CD4-positive, alpha-beta memory T cell (primary cell): Measurements from ENCODE around the gene TSEN2. TPM values are rescaled to one million over a fixed set of nuclear protein-coding genes. Genes with fewer than 3 reads are reported as not detected.
A peak's percentile ranks its signal among the peaks of the same experiment; 100 is the strongest.

Experiments used
- CTCF ChIA-PET: fragments of 350-600 bp; sonication (Branson Sonifier 250); formaldehyde crosslinking; loops from one replicate; lab custom pipeline; 2021; ENCODE audit warnings: inconsistent platforms; ENCODE audit not compliant: partially characterized antibody; lab: Charles Lee
- POLR2A ChIA-PET: fragments of 350-600 bp; sonication (Branson Sonifier 250); formaldehyde crosslinking; loops from one replicate; lab custom pipeline; 2021; ENCODE audit not compliant: partially characterized antibody; lab: Charles Lee
- DNase-seq, 5 donors: peaks; one replicate each; pipeline versions ENCODE4 v3.0.0 to v3.0.0-alpha.2; 2020 to 2022; ENCODE audit warnings: mixed read lengths in 1 of 5
- H3K27ac ChIP-seq: one replicate; pipeline ENCODE4 v1.7.0; 2013; ENCODE audit warnings: low read depth, low read length
- H3K27me3 ChIP-seq: 2 replicates; pipeline ENCODE4 v1.7.0; 2013; ENCODE audit warnings: mild to moderate bottlenecking, low read length, moderate library complexity; ENCODE audit not compliant: insufficient read depth
- H3K36me3 ChIP-seq: 2 replicates; pipeline ENCODE4 v1.7.0; 2013; ENCODE audit warnings: mild to moderate bottlenecking, low read length, moderate library complexity; ENCODE audit not compliant: insufficient read depth
- H3K4me1 ChIP-seq: 2 replicates; pipeline ENCODE4 v1.7.0; 2013; ENCODE audit warnings: mild to moderate bottlenecking, low read length, moderate library complexity; ENCODE audit not compliant: insufficient read depth
- H3K4me3 ChIP-seq, 2 donors: one replicate each; pipeline ENCODE4 v1.7.0; 2013; ENCODE audit warnings: low read length in 2 of 2, mild to moderate bottlenecking in 1 of 2
- H3K9me3 ChIP-seq, 2 donors: one replicate each; pipeline ENCODE4 v1.7.0; 2013; ENCODE audit warnings: low read length in 2 of 2, control low read depth in 1 of 2; ENCODE audit not compliant: control insufficient read depth in 1 of 2
- H3K27ac Mint-ChIP-seq, 7 donors: one replicate each; pipeline ENCODE4 v1.8.0; 2020 to 2021; ENCODE audit warnings: mixed read lengths in 7 of 7, mild to moderate bottlenecking in 6 of 7, inconsistent platforms in 3 of 7, moderate library complexity in 3 of 7
- H3K27me3 Mint-ChIP-seq, 2 donors: one replicate each; pipeline ENCODE4 v1.8.0; 2020 to 2021; ENCODE audit warnings: mixed read lengths in 2 of 2
- H3K36me3 Mint-ChIP-seq, 2 donors: one replicate each; pipeline ENCODE4 v1.8.0; 2020 to 2021; ENCODE audit warnings: mixed read lengths in 2 of 2, inconsistent platforms in 1 of 2, mild to moderate bottlenecking in 1 of 2
- H3K4me1 Mint-ChIP-seq, 4 donors: one replicate each; pipeline ENCODE4 v1.8.0; 2020 to 2021; ENCODE audit warnings: mixed read lengths in 4 of 4, mild to moderate bottlenecking in 1 of 4
- H3K4me3 Mint-ChIP-seq, 8 donors: one replicate each; pipeline ENCODE4 v1.8.0; 2020 to 2021; ENCODE audit warnings: mixed read lengths in 8 of 8, mild to moderate bottlenecking in 7 of 8, moderate library complexity in 6 of 8, inconsistent platforms in 3 of 8
- H3K9me3 Mint-ChIP-seq, 8 donors: one replicate each; pipeline ENCODE4 v1.8.0; 2020 to 2021; ENCODE audit warnings: mixed read lengths in 8 of 8, mild to moderate bottlenecking in 5 of 8, inconsistent platforms in 3 of 8, moderate library complexity in 1 of 8
- intact Hi-C: fragments of 100-400 bp; cut with micrococcal nuclease; formaldehyde crosslinking; loops from one replicate; pipeline ENCODE4 v1.15.1; 2023
- polyA plus RNA-seq, 2 donors: library from polyadenylated mRNA; unstranded; fragments of 300-500 nt; fragmentation: Illumina TruSeq; gene quantifications; one replicate each; pipeline ENCODE4 v1.2.3, GENCODE V29; 2021
- total RNA-seq, 2 experiments: library from RNA; stranded (reverse); gene quantifications; one replicate each; pipeline ENCODE4 v1.2.3, GENCODE V29; 2021

Gene TSEN2
- total and polyA plus RNA-seq, 4 experiments from 2014 or later = 11.2 to 19.6 (median 16.2) TPM

DNA sequence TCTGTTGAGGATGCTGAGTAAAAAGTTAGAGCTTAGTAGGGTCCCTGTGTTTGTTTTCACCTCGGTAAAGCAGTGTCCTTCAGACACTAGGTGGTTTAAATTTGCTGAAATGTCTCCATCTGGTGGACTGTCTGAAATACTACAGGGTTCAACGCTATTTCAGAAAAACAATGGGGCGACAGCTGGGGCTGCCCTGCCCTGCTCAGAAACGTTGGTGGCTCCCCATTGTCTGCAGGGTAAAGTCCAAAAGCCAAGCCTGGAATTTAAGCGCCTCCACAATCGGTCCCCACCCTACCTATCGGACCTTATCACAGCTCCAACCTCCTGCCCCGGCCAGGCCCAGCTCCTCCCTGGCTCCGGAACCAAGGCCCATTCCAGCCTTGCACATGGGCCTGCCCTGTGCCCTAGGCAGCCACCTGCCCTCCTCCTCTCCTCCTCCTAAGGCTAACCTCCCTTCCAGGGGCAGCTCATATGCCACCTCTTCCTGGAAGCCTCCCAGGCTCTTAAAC is 4.3 kb upstream of the TSEN2 start:
- ChIA-PET CTCF (interaction anchor here (0.7 to 4.3 kb wide), 37 partner anchors 8 to 1101 kb away, joined by 3 to 70 read pairs (median 4); partner anchors contain the start of genes RPL32 and TAMM41), POLR2A (interaction anchor here (0.9 to 1.0 kb wide), 2 partner anchors 124 to 345 kb away, joined by 3 read pairs; no protein-coding TSS in a partner anchor)
- Histone ChIP-seq H3K4me1 (peaks cover 20% of the 10 kb centered on the region), H3K36me3 (no peaks in the 10 kb centered on the region), H3K27ac (no peak overlapping the region), H3K27me3 (no peaks in the 10 kb centered on the region), H3K4me3 (no peak overlapping the region), H3K9me3 (no peaks in the 10 kb centered on the region)
- Mint-ChIP-seq H3K36me3 (peaks cover 0 to 5% of the 10 kb centered on the region in 2 donors), H3K9me3 (no peaks in the 10 kb centered on the region), H3K4me1 (peaks cover 10 to 24% (median 18%) of the 10 kb centered on the region in 4 donors), H3K27ac (peak overlapping the region in 1 of 7 donors; percentile 13), H3K27me3 (no peaks in the 10 kb centered on the region), H3K4me3 (no peak overlapping the region)
- intact Hi-C loops = loop anchor here (5.0 kb wide), 2 partner anchors 763 to 838 kb away; partner anchors contain the start of gene VGLL4
- DNase-seq = peak in 4 of 5 donors; percentile 45 to 51 (median 50)

GRCh38 chr3:12483410-12483809 is 870 bp upstream of the TSEN2 start:
- H3K9me3 ChIP-seq = no peaks in the 10 kb centered on the region
- no peaks in the 10 kb centered on the region for H3K27me3 Mint-ChIP-seq
- intact Hi-C loops = loop anchor here (5.0 kb wide), 2 partner anchors 766 to 841 kb away; partner anchors contain the start of gene VGLL4

GRCh38 chr3:12483872-12484197 is 445 bp upstream of the TSEN2 start:
- CTCF ChIA-PET = interaction anchor here (0.6 to 3.0 kb wide), 7 partner anchors 10 to 349 kb away, joined by 3 to 16 read pairs (median 3); no protein-coding TSS in a partner anchor
- Mint-ChIP-seq H3K27me3 (no peaks in the 10 kb centered on the region), H3K9me3 (no peaks in the 10 kb centered on the region), H3K27ac (peak overlapping the region; percentile 96 to 99 (median 97)), H3K4me3 (peak overlapping the region; percentile 90 to 98 (median 96)), H3K4me1 (peaks cover 19 to 43% (median 33%) of the 10 kb centered on the region in 4 donors), H3K36me3 (peaks cover 3 to 7% of the 10 kb centered on the region in 2 donors)
- Histone ChIP-seq H3K27ac (peak overlapping the region; percentile 81), H3K36me3 (no peaks in the 10 kb centered on the region), H3K9me3 (no peaks in the 10 kb centered on the region), H3K4me3 (peak overlapping the region; percentile 27 to 78), H3K4me1 (peaks cover 28% of the 10 kb centered on the region), H3K27me3 (no peaks in the 10 kb centered on the region)
- intact Hi-C loops = loop anchor here (1.0 to 5.0 kb wide), 7 partner anchors 73 to 842 kb away; partner anchors contain the start of genes MKRN2, RAF1, RPL32 and TAMM41
- POLR2A ChIA-PET = interaction anchor here (0.8 to 3.3 kb wide), 11 partner anchors 11 to 1212 kb away, joined by 3 to 29 read pairs (median 5); partner anchors contain the start of genes ATG7, MKRN2, RAF1 and RPL32
- DNase-seq = no peak

More at GRCh38 chr3:12483410-12483809, 870 bp upstream of the TSEN2 start:
- Histone ChIP-seq H3K4me1 (peaks cover 28% of the 10 kb centered on the region), H3K27me3 (no peaks in the 10 kb centered on the region), H3K4me3 (peak overlapping the region; percentile 27 to 78), H3K36me3 (no peaks in the 10 kb centered on the region), H3K27ac (peak overlapping the region; percentile 81)
- DNase-seq = no peak
- ChIA-PET POLR2A (interaction anchor here (0.9 to 3.3 kb wide), 6 partner anchors 10 to 358 kb away, joined by 3 to 29 read pairs (median 6); partner anchors contain the start of genes MKRN2, RAF1 and RPL32), CTCF (interaction anchor here (0.6 to 3.0 kb wide), 6 partner anchors 18 to 348 kb away, joined by 3 to 16 read pairs (median 3); no protein-coding TSS in a partner anchor)
- Mint-ChIP-seq H3K9me3 (no peaks in the 10 kb centered on the region), H3K4me3 (peak overlapping the region; percentile 90 to 98 (median 96)), H3K36me3 (peaks cover under 1 to 7% of the 10 kb centered on the region in 2 donors), H3K27ac (peak overlapping the region; percentile 96 to 99 (median 97)), H3K4me1 (peaks cover 19 to 43% (median 33%) of the 10 kb centered on the region in 4 donors)

DNA sequence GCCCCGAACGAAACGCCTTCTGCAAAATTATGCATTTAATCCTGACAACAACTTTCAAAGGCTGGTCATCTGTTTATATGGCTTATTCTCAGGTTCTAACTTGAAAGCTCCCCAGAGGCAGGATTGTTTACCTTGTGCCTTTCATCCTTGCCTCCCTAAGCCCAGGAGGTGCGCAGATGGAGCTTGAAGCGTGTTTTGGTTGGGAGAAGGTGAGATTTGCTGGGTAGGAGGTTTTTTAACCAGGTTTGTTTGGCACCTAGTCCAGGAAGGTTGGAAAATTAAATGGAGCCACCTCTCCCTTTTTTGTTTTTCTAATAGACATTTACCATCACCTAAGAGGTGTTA is 675 bp downstream of the TSEN2 start:
- H3K9me3 Mint-ChIP-seq = no peaks in the 10 kb centered on the region
- H3K4me1 ChIP-seq = peaks cover 24% of the 10 kb centered on the region
- H3K9me3 ChIP-seq = no peaks in the 10 kb centered on the region
- ChIA-PET CTCF (interaction anchor here (1.4 to 3.0 kb wide), 2 partner anchors 11 to 350 kb away, joined by 4 to 16 read pairs; no protein-coding TSS in a partner anchor), POLR2A (interaction anchor here (1.2 to 3.3 kb wide), 5 partner anchors 24 to 356 kb away, joined by 3 to 29 read pairs (median 7); partner anchors contain the start of genes MKRN2, RAF1 and RPL32)
- H3K27me3 Mint-ChIP-seq = no peaks in the 10 kb centered on the region
- H3K36me3 ChIP-seq = no peaks in the 10 kb centered on the region
- H3K4me3 Mint-ChIP-seq = peak overlapping the region; percentile 90 to 98 (median 96)
- intact Hi-C loops = loop anchor here (1.0 to 5.0 kb wide), 7 partner anchors 72 to 843 kb away; partner anchors contain the start of genes MKRN2, RAF1, RPL32 and TAMM41
- H3K36me3 Mint-ChIP-seq = peaks cover 7 to 14% of the 10 kb centered on the region in 2 donors
- peaks cover 17 to 43% (median 33%) of the 10 kb centered on the region in 4 donors for H3K4me1 Mint-ChIP-seq
- H3K4me3 ChIP-seq = peak overlapping the region; percentile 78 to 83
- no peak for DNase-seq
- H3K27me3 ChIP-seq = no peaks in the 10 kb centered on the region
- peak overlapping the region; percentile 81 for H3K27ac ChIP-seq
- peak overlapping the region; percentile 96 to 99 (median 97) for H3K27ac Mint-ChIP-seq

DNA sequence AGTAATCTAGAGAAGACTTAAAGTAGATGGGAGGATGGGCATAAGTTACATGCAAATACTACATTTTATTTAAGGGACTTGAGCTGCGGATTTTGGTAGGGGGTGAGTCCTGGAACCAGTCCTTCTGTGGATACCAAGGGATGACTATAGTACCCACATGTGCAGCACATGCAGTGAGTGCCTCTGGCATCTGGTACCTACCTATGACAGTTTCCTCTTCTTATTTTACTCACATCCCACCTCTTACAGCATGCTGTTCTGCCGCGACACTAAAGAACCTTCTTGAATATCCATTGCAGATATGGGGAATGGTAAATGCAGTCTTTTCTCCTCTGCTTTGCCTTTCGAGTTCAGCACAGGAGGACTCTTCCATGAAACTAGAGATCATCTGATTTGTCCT is 1.7 kb downstream of the TSEN2 start:
- Mint-ChIP-seq H3K36me3 (peaks cover 15 to 17% of the 10 kb centered on the region in 2 donors), H3K9me3 (no peaks in the 10 kb centered on the region), H3K27me3 (no peaks in the 10 kb centered on the region), H3K4me3 (peak overlapping the region in 1 of 8 donors; percentile 15), H3K27ac (peak overlapping the region in 3 of 7 donors; percentile 17 to 60 (median 29)), H3K4me1 (peaks cover 17 to 43% (median 33%) of the 10 kb centered on the region in 4 donors)
- CTCF ChIA-PET = no interaction called here
- H3K36me3 ChIP-seq = no peaks in the 10 kb centered on the region
- H3K4me3 ChIP-seq = no peak overlapping the region
- POLR2A ChIA-PET = no interaction called here
- H3K4me1 ChIP-seq = peaks cover 22% of the 10 kb centered on the region
- H3K27me3 ChIP-seq = no peaks in the 10 kb centered on the region
- H3K9me3 ChIP-seq = no peaks in the 10 kb centered on the region
- no peak for DNase-seq
- H3K27ac ChIP-seq = no peak overlapping the region
- intact Hi-C loops = no loop called here

DNA sequence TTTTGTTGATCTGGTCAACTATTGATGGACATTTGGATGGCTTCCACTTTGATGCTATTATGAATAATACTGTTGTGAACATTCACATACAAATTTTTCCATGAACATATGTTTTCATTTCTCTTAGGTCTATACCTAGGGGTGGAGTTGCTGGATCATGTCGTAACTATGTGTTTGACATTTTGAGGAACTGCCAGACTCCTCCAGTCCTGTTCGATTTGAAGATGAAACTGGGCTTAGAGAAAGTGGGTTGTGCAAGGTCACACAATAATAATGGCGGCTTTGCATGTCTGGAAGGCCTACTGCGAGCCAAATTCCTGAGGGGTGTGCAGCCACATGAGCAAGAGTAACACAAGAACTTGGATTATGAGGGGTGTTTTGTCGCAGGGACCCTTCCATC is 2.6 kb downstream of the TSEN2 start:
- Mint-ChIP-seq H3K27me3 (no peaks in the 10 kb centered on the region), H3K9me3 (no peaks in the 10 kb centered on the region), H3K36me3 (peaks cover 22 to 24% of the 10 kb centered on the region in 2 donors), H3K27ac (peak overlapping the region in 1 of 7 donors; percentile 17), H3K4me3 (peak overlapping the region in 1 of 8 donors; percentile 16), H3K4me1 (peaks cover 17 to 43% (median 33%) of the 10 kb centered on the region in 4 donors)
- Histone ChIP-seq H3K27me3 (no peaks in the 10 kb centered on the region), H3K4me3 (no peak overlapping the region), H3K4me1 (peaks cover 22% of the 10 kb centered on the region), H3K27ac (no peak overlapping the region), H3K9me3 (no peaks in the 10 kb centered on the region), H3K36me3 (no peaks in the 10 kb centered on the region)
- intact Hi-C loops = no loop called here
- ChIA-PET POLR2A (no interaction called here), CTCF (no interaction called here)
- no peak for DNase-seq

DNA sequence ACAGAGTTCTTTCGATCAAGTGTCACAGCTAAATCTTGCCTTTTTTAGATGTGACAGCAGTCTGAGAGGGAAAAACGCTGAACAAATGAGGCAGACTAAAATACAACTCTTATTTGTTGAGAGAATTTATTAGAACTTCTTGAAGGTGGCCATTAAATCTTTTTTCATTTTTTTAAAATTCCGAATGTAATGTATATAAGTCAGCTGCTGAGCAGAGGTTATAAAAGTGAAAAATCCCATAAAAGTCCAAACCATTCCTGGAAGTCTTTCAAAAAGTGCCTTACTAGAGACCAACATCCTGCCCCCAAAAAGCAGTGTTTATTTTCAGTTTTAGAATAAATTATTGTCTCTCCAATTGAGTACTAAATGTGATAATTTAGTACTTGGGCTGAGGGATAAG is 3.1 kb downstream of the TSEN2 start:
- Mint-ChIP-seq H3K4me1 (peaks cover 17 to 43% (median 33%) of the 10 kb centered on the region in 4 donors), H3K27ac (no peak overlapping the region), H3K9me3 (no peaks in the 10 kb centered on the region), H3K27me3 (no peaks in the 10 kb centered on the region), H3K36me3 (peaks cover 25 to 27% of the 10 kb centered on the region in 2 donors), H3K4me3 (no peak overlapping the region)
- POLR2A ChIA-PET = no interaction called here
- no peak overlapping the region for H3K27ac ChIP-seq
- intact Hi-C loops = no loop called here
- CTCF ChIA-PET = interaction anchor here (1.1 to 1.3 kb wide), 2 partner anchors 8 to 9 kb away, joined by 3 to 4 read pairs; no protein-coding TSS in a partner anchor
- H3K4me1 ChIP-seq = peaks cover 22% of the 10 kb centered on the region
- no peak for DNase-seq
- H3K27me3 ChIP-seq = no peaks in the 10 kb centered on the region
- no peaks in the 10 kb centered on the region for H3K9me3 ChIP-seq
- H3K36me3 ChIP-seq = no peaks in the 10 kb centered on the region
- H3K4me3 ChIP-seq = no peak overlapping the region
